Measurements from ENCODE around the gene ATE1.
"Not testable (repeated sequence)": the region's sequence is repeated elsewhere in the genome, so short reads cannot be mapped to it uniquely, and the experiment has no call there.

Gene ATE1

DNA sequence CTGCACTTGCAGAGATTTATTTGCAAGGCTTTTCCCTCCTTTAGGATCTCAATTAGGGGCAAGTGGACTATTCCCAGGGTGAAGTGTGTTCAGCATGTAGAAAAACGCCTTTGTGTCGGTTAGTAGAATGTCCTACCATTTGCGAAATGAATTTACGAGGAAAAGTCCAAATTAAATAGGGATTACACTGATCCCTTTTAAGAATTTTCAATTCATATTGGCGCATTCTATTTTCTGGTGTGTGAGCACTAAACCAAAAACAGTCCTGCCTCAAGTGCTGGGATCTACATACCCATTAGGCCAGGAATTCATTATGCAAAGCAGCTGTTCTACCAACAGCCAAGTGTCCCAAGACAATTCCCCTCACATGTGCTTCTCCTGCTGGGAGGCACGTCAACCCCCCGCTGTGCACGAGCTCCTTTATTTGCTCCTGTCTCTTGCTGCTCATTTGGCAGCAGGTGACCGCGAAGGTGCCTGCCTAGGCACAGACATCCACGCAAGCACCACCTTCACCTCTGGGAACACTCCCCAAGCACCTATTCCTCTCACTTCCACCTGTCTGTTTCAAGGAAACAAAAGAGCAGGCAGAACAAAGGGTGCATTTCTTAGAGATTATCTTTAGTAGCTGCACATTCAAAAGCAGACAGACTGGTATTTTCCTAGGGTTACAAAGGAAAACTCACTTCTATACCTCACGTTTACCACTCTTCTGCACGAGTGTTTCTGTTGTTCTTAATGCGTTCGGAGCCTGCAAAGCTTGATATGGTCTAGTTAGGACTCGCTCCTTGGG lies 195.0 kb downstream of the ATE1 start:
- DNase-seq: no peak

DNA sequence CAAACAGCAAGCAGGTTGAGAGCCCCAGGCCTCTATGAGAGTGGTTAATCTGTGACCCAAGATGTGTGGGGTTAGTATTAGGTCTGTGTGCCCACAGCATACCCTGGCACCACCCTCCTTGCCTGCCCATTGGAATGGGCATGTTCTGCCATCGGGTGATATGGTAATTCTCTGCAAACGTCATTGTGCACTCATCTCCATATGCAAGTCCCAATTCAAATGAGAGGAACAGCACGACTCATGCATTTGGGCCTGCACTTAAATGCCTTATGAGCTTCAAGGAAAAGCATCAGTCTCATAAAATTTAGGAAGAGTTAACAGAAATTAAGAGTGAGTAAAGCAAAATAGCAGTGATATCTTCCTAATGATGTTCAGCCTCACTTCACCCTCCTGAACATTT lies 195.7 kb downstream of the ATE1 start:
- DNase-seq: no peak

DNA sequence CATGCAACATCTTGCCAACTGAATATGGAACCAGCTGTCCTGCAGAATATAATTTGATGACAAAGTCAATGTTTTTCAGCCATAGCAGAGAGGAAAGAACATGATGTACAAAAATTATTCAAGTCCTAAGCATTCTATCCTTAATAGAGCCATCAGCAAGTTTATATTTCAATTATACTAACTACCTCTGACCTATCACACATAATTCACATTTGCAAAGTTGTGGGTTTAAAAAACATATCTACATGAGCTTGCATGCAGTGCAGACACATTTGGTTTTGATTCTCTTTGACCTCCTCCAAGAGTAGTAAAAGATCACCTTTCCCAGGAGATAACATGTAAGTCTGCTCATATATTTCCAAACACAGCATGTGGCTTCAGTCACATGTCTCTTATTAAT lies 203.5 kb downstream of the ATE1 start:
- no peak for DNase-seq

DNA sequence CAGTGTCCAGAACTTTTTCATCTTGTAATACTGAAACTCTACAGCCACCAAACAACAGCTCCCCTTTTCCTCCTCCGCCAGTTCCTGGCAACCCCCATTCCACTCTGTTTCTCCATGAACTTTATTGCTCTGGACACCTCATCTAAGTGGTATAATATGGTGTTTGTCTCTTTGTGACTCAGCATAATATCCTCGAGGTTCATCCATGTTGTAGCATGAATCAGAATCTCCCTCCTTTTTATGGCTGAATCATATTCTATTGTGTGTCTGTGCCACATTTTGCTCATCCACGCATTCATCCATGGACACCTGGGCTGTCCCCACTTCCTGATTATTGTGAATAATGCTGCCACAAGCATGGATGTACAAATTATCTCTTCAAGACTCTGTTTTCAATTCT lies 205.2 kb downstream of the ATE1 start:
- DNase-seq: no peak

DNA sequence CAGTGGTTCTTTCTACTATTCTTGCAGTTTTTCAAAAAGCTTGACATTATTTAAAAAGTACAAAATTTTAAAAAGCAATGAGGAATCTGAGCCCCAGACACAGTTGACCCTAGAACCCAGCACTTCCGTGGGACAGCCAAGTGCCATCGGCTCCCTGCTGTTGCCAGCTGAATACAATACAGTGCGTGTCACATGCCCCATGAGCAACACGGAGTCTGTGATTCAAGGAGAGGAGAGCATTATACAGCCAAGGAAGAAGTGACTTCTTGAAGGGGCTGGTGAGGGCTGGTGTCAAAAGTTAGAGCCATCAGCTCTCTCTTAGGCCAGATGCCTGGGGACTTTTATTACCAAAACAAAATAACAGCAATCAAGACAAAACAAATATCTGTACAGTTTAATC lies 206.6 kb downstream of the ATE1 start:
- DNase-seq: no peak

DNA sequence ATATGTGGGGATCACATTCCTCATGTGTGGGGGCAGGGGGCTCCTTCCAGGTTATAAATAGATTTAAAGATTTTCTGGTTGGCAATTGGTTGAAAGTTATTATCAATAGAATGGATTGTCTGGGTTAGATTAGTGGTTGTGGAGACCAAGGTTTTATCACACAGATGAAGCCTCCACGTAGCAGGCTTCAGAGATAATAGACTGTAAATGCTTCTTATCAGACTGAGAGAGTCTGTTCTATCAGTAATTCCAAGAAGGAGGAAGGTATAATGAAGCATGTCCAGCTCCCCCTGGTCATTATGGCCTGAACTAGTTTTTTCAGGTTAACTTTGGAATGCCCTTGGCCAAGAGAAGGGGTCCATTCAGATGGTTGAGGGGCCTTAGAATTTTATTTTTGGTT lies 211.9 kb downstream of the ATE1 start:
- DNase-seq: no peak

DNA sequence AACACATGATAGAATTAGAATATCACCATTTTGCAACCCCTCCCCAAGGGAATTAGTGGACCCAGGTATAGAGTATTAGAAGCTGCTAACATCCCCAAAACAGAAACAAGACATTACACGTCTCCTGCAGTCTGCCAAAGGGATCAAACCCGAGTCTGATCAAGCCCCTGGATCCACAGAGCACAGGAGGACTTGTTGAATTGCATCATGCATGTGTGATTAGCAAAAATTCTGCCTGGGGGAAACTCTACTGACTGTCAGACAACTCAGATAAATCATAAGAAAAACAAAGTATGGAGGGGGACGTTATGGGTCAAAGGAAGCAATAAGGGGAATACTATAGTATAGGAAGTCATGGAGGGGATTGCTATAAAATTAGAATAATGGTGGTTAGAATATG lies 212.8 kb downstream of the ATE1 start:
- DNase-seq: no peak

DNA sequence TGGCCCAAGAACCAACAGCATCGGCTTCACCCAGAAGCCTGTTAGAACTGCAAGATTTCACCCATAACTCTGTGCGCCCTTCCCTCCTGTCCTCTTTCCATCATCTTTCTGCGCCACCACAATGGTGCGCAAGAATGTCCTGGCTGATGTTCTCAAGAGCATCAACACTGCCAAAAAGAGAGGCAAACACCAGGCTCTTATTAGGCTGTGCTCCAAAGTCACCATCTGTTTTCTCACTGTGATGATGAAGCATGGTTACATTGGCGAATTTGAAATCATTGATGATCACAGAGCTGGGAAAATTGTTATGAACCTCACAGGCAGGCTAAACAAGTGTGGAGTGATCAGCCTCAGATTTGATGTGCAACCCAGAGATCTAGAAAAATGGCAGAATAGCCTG lies 214.3 kb downstream of the ATE1 start:
- no peak for DNase-seq

DNA sequence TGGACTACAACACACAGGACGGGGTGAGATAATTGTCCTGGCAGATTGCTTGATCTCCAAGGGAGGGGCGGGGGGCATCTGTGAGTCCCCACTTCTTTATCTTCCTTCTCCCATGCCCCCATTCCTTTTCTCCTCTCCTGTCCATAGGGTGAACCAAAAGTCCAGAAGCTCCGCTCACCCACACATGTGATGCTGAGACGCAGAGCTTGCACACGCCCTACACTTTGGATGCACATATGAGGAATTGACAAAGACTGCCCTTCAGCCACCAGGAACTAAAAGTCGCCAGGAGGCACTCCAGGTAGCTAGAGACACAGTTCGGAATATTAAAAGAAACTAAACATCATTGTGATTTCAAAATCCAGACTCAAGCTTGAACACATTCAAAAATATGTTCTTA lies 216.9 kb downstream of the ATE1 start:
- DNase-seq: no peak

DNA sequence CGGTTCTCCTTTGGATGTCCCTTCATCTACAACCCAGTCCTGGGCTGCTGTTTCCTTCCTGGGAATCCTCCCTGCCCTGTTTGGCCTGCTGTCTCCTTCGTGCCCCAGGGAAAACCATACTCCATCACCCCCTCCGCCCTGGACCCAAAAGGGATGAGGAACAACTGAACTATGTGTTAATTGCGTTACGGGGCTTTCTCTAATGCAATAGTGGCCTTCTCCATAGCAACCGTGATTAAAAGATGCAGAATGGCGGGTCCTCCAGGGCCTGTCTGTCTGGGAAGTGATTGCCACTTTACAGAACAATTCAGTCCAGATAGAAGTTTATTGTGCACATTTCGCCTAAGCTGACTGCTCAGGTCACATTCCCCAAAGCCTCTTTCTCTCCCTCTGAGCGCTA lies 217.6 kb downstream of the ATE1 start:
- no peak for DNase-seq

DNA sequence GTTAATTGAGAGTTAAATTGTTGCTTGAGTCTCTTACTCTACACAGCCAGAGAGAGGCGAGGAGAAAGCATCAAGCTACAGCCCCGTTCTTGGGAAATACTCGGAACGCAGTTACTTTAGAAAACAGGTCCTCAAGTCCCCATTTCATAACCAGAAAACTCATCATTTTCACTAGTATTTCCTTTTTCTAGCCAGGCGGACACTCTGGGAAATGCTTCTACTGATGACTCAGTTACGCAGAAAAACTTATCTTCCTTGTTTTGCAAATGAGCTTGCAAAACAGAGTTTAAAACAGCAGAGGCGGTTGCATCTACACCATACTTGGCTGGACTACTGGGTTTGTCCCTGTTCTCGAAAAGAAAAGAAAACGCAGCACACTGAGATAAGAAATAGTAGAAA lies 218.2 kb downstream of the ATE1 start:
- DNase-seq: no peak

DNA sequence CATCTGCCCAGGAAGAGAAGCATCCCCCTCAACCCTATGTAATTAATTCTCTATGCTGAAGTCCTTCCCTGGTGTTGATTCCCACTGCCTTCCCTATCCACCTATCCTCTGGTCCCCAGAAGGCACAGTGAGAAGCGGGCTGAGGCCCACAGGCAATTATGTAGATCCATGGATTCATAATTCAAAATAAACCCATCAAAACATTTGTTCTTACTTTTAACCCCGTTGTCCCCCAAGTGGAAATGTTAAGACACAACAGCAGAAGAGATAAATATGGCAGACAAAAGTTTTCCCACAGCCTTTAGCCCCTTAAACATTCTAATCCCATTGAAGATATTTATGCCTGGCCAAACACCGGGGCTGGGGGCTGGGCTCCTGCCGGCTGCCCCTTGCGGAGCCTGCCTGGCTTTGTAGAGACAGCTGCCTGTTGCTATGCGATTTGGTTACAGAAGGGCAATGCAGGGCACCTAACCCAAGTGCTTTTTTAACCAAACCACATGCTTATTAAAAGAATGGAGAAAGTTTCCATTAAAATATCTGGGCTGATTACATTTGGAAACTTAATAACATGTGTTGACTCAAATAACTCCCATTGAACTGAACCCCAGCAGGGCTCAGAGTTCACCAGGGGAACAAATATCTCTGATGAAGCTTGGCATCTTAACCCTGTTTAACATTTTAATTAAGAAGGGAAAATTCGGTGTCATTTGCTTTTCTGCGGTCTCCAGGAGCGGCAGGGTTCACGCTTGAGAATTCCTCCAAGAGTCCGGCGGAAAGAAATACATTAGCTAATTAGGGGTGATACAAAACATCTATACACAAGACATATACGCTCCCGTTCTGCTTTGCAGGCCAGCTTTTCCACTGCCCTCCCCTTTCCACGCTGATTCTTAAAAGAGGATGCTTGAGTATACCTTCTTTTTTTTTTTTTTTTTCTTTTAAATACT lies 218.8 kb downstream of the ATE1 start:
- no peak for DNase-seq

DNA sequence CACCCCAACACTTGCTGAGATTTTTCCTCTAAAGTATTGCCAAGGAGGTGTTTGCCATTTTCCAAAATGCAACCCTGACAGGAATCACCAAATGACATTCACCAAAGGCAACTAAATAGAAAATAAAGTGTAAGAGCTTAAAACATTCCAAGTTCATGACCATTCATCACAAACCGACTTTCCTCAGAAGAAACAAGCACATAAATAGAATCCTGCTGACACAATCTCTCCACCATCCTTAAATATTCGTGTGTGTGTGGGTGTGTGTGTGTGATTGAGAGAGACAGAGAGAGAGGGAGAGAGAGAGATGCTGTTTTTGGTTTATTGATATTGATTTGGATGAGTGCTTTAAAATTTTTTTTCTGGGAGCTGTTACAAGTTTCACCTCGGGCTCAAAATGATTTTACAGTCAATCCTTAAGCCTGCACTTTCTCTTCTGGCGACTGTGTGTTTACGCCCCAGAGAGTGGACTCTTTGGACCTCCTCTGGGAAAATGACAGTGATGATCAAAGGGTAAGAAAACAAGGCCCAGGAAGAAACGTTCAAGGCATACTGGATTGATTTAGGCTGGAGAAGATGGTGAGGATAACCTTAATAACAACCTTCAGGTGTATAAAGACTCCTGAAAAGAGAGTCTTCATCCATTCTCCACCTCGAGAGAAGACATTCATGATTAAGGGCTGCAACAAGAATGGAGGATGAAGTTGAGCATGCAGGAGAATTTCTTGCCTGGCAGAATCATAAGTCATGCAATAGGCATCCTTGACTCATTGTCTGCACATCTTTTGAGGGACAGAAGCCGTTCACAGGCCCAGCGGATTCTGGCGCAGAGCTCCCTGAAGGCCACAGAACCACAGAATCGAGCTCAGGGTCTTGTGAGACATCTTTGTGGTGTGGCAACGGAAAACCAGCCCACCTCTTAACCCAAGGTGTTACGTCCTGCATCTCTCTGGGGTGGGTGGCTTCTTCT lies 225.2 kb downstream of the ATE1 start:
- DNase-seq: no peak

DNA sequence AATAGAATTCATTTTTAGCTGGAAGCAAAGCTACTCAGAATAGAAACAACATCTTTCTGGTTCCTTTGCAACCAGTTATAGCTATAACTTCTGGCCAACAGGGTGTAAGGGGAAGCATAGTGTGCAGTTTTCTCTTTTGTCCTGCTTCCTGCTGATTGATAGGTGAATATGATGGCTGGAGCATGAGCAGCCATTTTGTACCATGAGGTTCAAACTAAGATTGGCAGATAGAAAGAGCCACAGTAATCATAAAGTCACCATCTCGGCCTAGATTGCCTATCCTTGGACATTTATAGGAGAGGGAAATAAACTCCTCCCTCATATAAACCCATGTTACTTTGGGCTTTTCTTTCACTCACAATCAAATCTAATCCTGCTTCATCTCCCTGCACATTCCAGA lies 227.4 kb downstream of the ATE1 start:
- no peak for DNase-seq

DNA sequence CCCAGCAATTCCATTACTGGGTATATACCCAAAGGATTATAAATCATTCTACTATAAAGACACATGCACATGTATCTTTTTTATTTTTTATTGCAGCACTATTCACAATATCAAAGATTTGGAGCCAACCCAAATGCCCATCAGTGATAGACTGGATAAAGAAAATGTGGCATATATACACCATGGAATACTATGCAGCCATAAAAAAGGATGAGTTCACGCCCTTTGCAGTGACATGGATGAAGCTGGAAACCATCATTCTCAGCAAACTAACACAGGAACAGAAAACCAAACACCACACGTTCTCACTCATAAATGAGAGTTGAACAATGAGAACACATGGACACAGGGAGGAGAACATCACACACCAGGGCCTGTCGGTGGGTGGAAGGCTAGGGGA lies 228.1 kb downstream of the ATE1 start:
- not testable (repeated sequence) for DNase-seq

DNA sequence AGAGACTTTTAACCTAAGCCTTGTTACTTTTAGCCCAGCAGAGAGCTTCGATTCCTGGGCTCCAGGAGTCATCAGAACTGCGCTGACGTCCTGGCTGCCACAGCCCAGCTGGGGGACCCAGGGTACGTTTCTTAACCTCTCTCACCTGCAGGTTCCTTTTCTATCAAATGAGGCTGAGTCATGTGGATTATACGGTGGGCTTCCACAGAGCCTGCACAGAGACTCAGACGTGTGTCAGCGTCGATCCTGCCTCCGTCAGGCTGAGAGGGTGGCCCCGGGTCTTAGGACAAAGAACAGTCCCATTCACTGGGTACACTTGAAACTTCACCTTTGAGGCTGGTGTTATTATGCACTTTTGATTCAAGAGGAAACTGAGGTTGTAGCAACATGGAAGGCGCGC lies 228.9 kb downstream of the ATE1 start:
- DNase-seq: no peak

DNA sequence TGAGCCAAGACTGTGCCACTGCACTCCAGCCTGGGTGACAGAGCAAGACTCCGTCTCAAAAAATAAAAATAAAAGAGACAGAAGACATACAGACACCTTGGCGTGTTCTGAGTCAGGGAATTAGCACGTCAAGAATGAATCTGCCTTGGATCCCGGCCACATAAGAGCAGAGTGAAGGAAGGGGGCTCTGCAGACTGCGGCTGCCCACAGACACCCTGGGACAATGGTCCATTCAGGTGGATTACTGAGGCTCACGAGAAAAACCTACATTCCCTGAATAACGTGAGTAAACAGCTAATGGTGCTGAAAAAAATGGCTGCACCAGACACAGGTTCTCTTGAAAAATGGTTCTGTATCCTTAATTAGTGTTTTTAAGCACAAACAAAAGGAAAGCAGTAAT lies 229.5 kb downstream of the ATE1 start:
- no peak for DNase-seq

DNA sequence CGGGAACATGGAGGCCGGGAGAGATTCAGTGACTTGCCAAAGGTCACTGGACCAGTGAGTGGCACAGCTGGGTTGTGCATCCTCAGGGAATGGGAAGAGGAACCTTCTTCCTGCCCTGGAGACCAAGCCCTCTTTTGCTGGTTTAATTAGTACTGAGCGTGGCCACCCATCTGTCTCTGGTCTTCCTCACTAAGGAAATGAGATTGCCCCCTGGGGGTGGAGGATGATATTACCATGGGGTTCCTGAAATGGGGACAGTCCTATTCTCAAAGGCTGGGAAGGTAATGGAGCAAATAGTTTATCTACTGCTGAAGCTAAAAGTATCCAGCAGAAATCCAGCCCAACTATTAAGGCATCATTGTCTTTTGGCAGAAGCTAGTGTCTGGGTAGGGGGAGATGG lies 231.0 kb downstream of the ATE1 start:
- DNase-seq: no peak

DNA sequence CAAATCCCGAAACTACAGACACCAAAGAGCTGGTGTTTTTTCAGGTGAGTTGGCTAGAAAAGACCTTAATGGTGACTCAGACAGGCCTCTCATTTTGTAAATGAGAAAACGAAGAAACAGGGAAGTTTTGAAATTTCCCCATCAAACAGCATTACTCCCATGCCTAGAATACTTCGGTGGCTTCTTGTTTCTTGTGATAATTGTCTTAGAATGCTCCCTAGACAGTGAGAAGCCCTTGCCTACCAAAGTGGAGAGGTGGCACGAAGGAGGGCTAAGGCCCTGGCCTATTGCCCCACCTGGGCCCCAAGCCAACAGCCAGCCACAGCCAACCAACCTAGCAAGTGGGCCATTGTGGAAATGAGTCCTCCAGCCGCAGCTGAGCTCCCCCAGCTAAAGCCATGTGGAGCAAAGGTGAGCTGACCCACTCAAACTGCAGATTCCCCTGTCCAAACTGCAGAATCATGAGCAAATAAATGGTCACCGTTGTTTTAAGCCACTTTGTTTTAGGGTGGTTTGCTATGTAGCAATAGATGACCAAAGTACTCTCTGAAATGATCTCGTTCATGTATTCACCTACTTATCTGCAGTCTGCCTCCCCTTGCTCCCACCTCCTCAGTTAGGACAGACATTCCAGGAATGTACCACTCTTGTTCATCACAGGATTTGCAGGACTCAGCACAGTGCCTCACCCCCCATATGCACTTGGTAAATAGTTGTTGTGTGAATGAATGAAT lies 231.9 kb downstream of the ATE1 start:
- DNase-seq: no peak

DNA sequence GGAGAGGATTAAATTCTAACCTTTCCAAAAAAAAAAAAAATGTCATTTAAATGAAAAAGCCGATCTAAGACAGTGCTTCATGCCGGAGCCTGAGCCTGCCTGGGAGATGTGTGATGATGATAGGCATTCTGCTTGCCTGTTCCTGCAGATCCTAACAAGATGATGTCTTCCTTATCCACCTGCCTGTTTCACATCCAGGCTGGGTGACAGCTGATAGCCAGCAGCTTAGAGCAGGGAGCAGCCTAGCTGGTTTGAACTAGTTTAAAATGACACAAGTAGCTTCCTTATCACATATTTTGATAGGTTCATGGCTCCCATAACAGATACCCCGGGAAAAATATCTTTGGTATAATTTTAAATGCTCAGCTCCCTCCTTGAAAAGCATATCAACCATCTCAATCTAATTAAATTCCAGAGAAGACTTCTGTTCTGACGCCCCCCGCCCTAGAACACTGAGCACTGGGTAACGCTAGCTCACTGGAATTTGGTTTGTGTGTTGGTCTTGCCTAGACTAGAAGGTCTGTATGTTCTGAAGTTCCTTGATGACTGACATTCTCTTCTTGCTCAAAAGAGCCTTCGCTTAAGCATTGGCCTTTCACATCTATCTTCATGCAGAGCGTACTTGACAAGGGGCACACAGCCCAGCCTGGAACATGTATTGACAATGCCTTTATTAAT lies 232.7 kb downstream of the ATE1 start:
- DNase-seq: no peak

DNA sequence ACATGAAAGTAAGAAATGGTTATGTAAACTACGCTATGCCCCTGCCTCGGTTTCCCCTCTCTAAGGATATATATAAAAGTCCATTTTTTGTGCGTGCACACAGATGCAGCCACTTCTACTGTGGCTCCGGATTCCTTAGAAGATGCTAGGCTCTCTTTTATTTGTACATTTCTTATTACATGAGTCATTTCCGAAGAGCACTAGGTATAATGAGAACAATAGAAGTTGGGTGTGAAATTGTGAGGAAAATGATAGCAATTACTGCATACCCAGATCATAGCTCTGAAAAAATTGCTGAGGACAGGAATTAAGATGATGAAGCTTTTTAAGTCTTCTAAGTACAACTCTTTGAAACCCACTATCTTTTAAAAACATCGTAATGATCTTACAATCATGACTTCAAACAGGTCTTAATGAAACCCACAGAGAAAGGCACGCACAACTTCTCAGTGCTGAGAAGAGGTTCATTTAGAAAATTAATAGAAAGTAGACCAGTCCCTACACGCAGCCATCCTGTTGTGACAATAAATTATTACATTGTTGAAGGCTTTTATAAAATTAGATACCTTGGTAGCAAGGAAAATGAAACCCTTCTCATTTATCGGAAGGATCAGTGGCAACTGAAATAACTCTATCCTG lies 233.4 kb downstream of the ATE1 start:
- no peak for DNase-seq

All from CD4-positive, alpha-beta T cell treated with Interferon alpha-2 for 1 hour (primary cell).